Measurements from ENCODE around the gene FOXC2. TPM values are rescaled to one million over a fixed set of nuclear protein-coding genes. Genes with fewer than 3 reads are reported as not detected.

FOXC2 gene
- polyA plus RNA-seq, 1 donor (not counting 4 experiments of a cell fraction or from before 2014, with no cell fraction given): not detected

GRCh38 chr16:86597880-86598606, 31.4 kb downstream of the FOXC2 start:
- Histone ChIP-seq H3K27me3 (ENCODE audit: control insufficient read depth, extremely low read depth, insufficient read depth, low read length) (peaks cover 41% of the 10 kb centered on the region), H4K20me1 (ENCODE audit: control insufficient read depth, extremely low read depth, insufficient read depth, low read length) (no peaks in the 10 kb centered on the region), H3K79me2 (ENCODE audit: control insufficient read depth, insufficient read depth, low read length) (no peaks in the 10 kb centered on the region), H3K4me3 (ENCODE audit: control insufficient read depth in 2 of 3, extremely low read depth in 1 of 3, insufficient read depth in 2 of 3, low read depth in 1 of 3, low read length in 3 of 3) (no peak overlapping the region), H3K4me2 (ENCODE audit: control insufficient read depth, extremely low read depth, insufficient read depth, low read depth, low read length) (no peak overlapping the region), H3K36me3 (ENCODE audit: control insufficient read depth in 2 of 2, extremely low read depth in 1 of 2, insufficient read depth in 2 of 2, low read length in 2 of 2) (no peaks in the 10 kb centered on the region), H3K9me1 (ENCODE audit: control insufficient read depth, extremely low read depth, insufficient read depth, low read length) (no peaks in the 10 kb centered on the region), H3K27ac (ENCODE audit: control insufficient read depth, insufficient read depth, low read length) (no peak overlapping the region), H3K9me3 (ENCODE audit: control insufficient read depth, low read depth, low read length) (no peaks in the 10 kb centered on the region), H3K9ac (ENCODE audit: control insufficient read depth, extremely low read depth, insufficient read depth, low read length) (no peak overlapping the region), H3K4me1 (ENCODE audit: control insufficient read depth, extremely low read depth, insufficient read depth, low read length) (no peaks in the 10 kb centered on the region), H2AFZ (ENCODE audit: control insufficient read depth, low read length) (no peak overlapping the region)
- no peak for FAIRE-seq
- dilution Hi-C loops (cut with MboI; ENCODE audit: extremely low pct_ligation_motif_present, low sequenced_read_pairs): no loop called here
- DNase-seq (ENCODE audit: low read depth, low spot score): no peak
- no peak for TF ChIP-seq EZH2 (IDR thresholded peaks at IDR 0.05; ENCODE audit: low read length)
- TF ChIP-seq, protein P1, sequence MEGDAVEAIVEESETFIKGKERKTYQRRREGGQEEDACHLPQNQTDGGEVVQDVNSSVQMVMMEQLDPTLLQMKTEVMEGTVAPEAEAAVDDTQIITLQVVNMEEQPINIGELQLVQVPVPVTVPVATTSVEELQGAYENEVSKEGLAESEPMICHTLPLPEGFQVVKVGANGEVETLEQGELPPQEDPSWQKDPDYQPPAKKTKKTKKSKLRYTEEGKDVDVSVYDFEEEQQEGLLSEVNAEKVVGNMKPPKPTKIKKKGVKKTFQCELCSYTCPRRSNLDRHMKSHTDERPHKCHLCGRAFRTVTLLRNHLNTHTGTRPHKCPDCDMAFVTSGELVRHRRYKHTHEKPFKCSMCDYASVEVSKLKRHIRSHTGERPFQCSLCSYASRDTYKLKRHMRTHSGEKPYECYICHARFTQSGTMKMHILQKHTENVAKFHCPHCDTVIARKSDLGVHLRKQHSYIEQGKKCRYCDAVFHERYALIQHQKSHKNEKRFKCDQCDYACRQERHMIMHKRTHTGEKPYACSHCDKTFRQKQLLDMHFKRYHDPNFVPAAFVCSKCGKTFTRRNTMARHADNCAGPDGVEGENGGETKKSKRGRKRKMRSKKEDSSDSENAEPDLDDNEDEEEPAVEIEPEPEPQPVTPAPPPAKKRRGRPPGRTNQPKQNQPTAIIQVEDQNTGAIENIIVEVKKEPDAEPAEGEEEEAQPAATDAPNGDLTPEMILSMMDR (optimal IDR thresholded peaks at IDR 0.05 in 1 of 3, IDR thresholded peaks at IDR 0.05 in 1 of 3, conservative IDR thresholded peaks at IDR 0.05 in 1 of 3; ENCODE audit: extremely low read depth in 1 of 3, insufficient read depth in 2 of 3, low read length in 3 of 3): no peak

DNA sequence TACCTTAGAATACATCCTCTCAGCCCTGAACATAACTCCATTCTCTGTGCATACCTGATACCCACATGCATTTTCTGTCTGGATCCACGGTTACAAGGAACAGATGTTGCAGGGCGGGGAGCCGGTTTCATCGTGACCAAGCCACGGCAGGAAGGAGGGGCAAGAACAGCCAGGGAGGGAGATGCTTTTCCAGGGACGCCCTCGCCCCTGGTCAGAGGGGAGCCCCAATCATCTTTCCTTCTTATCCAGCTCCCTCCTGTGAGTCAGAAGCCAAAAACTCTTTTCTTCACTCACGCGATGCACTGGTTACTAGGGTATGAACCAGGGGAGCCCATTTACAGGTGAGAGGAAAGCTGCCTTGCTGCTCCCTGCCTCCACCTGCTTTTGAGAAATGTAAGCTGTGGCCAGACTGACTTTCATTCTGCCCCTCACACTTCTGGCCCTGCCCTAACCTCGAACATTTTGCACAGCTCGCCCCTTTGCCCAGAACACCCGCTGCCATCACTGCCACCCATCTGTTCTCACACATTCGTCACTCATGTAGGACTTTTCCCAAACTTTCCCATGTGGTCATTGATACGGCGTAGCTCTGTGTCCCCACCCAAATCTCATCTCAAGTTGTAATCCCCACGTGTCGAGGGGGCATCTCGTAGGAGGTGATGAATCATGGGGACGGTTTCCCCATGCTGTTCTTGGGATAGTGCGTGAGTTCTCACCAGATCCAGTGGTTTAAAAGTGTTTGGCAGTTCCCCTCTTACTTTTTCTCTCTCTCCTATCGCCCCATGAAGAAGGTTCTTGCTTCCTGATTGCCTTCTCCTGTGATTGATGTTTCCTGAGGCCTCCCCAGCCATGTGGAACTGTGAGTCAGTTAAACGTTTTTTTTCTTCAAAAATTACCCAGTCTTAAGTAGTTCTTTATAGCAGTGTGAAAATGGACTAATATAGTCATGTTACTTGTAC, 32.3 kb downstream of the FOXC2 start:
- peaks cover 33% of the 10 kb centered on the region for H3K27me3 ChIP-seq (ENCODE audit: control insufficient read depth, extremely low read depth, insufficient read depth, low read length)
- FAIRE-seq (no peak), DNase-seq (ENCODE audit: low read depth, low spot score) (no peak)
- H3K9me3 ChIP-seq (ENCODE audit: control insufficient read depth, low read depth, low read length): no peaks in the 10 kb centered on the region
- H3K9me1 ChIP-seq (ENCODE audit: control insufficient read depth, extremely low read depth, insufficient read depth, low read length): no peaks in the 10 kb centered on the region
- no peaks in the 10 kb centered on the region for H4K20me1 ChIP-seq (ENCODE audit: control insufficient read depth, extremely low read depth, insufficient read depth, low read length)
- TF ChIP-seq, protein P1 (optimal IDR thresholded peaks at IDR 0.05 in 1 of 3, IDR thresholded peaks at IDR 0.05 in 1 of 3, conservative IDR thresholded peaks at IDR 0.05 in 1 of 3; ENCODE audit: extremely low read depth in 1 of 3, insufficient read depth in 2 of 3, low read length in 3 of 3): no peak
- H3K4me2 ChIP-seq (ENCODE audit: control insufficient read depth, extremely low read depth, insufficient read depth, low read depth, low read length): no peak overlapping the region
- dilution Hi-C loops (cut with MboI; ENCODE audit: extremely low pct_ligation_motif_present, low sequenced_read_pairs): no loop called here
- H3K36me3 ChIP-seq (ENCODE audit: control insufficient read depth in 2 of 2, extremely low read depth in 1 of 2, insufficient read depth in 2 of 2, low read length in 2 of 2): no peaks in the 10 kb centered on the region
- H3K27ac ChIP-seq (ENCODE audit: control insufficient read depth, insufficient read depth, low read length): no peak overlapping the region
- H3K4me3 ChIP-seq (ENCODE audit: control insufficient read depth in 2 of 3, extremely low read depth in 1 of 3, insufficient read depth in 2 of 3, low read depth in 1 of 3, low read length in 3 of 3): no peak overlapping the region
- no peak overlapping the region for H3K9ac ChIP-seq (ENCODE audit: control insufficient read depth, extremely low read depth, insufficient read depth, low read length)
- no peaks in the 10 kb centered on the region for H3K4me1 ChIP-seq (ENCODE audit: control insufficient read depth, extremely low read depth, insufficient read depth, low read length)
- H3K79me2 ChIP-seq (ENCODE audit: control insufficient read depth, insufficient read depth, low read length): no peaks in the 10 kb centered on the region
- H2AFZ ChIP-seq (ENCODE audit: control insufficient read depth, low read length): no peak overlapping the region
